Ureter (tissue), 1 donor: ENCODE measurements around the gene KCNQ1. TPM values are rescaled to one million over a fixed set of nuclear protein-coding genes. Genes with fewer than 3 reads are reported as not detected.

ENCODE experiments used
- DNase-seq: peaks from one replicate; pipeline ENCODE4 v3.0.0-alpha.2; 2020; ENCODE audit warnings: low spot score
- total RNA-seq: library from RNA; stranded (reverse); gene quantifications from one replicate; pipeline ENCODE4 v1.2.4, GENCODE V29; 2023
- donor health status: DM: yes; HTN: yes; CAD: no.

Gene KCNQ1
- total RNA-seq, 1 donor from 2014 or later, result 63.0 TPM

GRCh38 chr11:2662024-2662312 lies 217.2 kb downstream of the KCNQ1 start:
- DNase-seq, result no peak

- DNase-seq, result no peak
Observed at GRCh38 chr11:2662430-2663299, 217.9 kb downstream of the KCNQ1 start.

GRCh38 chr11:2663506-2663905 lies 218.7 kb downstream of the KCNQ1 start:
- DNase-seq, result no peak

- no peak for DNase-seq
Observed at GRCh38 chr11:2663915-2664314, 219.1 kb downstream of the KCNQ1 start.

- DNase-seq, result no peak
Observed at GRCh38 chr11:2664376-2664775, 219.6 kb downstream of the KCNQ1 start.

DNA sequence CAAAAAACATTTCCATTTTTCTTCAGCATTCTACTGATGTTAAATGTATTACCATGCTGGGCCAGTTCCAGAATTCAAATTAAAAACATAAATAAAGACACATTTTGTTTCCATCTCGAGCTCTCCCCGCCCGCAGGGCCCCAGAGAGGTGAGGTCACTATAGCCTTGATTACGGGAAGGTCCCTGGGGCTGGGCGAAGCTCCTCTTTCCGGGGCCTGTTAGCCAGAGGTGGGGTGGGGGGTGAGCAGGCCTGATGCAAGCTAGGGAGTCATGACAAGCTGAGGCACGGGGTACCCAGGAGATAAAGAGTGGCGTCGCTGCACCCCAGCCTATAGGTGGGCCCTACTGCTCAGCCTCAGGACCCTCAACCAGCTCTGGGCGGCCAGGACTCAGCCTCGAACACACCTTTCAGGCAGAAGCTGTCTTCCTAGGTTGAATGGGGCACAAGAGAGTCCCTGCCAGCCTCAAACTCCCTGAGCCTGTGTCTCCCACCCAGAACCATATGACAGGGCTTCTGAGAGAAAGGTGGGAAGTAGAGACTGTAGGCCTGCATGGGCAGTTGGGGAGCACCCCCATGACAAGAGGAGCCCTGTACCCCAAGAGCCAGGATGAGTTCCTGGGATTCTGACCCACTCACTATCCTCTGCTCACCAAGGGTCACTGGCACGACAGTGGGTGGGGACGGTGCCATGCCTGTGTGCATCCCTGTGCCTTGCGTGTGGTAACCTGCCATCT lies 220.2 kb downstream of the KCNQ1 start:
- DNase-seq, result no peak

DNA sequence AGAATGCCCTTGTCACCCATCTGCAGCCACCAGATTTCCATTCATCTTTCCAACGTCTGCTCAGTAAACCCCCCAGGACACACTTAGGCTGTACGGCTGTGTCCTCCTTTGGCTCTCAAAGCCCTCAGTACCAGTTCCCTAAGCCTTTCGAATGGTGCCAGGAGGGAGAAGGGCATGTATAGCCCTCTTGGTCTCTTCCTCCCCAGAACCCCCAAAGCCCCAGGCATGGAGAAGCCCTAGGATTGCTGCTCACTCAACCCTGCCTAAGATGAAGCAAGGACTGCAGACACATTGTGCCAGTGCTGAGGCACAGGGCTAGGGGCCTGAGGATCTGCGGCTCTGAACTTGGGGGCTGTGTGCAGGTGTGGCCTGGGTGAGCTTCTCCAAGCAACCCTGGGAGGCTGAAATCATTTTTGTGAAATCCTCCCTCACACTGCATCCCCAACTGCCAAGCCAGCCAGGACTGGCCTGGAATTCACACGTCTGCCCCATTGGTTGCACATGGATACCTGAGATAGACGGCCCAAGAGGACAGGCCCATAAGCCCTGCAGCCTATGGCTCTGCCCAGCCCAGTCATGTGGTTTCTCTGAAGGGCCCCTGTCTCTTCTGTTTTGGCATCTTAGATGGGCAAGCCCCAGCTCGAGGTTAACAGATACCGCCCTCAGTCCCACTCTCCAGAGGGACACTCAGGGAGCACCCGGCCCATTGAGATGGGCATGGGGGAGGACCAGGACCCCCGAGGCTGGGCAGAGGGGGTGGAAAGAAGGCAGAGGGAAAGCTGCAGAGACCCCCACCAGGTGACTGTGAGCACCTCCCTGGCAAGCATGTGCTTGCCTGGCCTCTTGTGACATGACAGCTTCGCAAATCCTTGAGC lies 221.0 kb downstream of the KCNQ1 start:
- no peak for DNase-seq

DNA sequence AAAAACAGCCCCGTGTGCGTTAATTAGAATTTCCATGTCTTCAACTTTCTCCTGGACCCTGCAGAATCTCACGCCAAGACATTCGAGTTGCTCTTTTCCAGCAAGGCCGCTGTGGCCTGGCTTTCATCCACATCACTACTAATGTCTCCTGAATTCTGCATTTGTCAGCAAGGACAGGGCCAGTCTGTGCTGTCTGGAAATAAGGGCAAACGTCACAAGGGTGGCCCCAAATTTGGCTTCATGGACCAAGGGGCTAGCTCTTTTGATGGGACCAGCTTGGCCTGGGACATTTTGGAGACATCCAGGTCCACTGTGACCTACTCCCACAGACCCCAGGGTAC lies 221.6 kb downstream of the KCNQ1 start:
- DNase-seq, result peak; percentile 37

- DNase-seq, result peak; percentile 35
Observed at GRCh38 chr11:2666828-2667570, 222.2 kb downstream of the KCNQ1 start.

DNA sequence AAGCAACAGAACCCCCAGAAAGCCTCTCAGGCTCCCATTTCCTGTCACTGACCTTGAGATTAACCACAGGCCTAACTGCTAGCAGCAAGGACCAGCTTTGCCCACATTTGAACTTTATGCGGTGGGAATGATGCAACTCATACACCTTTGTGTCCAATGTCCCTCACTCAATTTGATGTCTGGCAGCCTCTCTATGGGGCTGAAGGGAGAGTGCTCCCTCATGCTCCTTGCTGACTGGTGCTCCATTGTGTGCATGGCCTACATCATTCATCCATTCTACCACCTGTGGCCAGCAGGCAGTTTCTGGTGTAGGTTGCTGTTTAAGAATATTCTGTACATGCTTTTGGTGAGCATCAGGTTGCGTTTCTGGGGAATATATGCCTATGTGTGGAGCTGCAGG lies 223.1 kb downstream of the KCNQ1 start:
- no peak for DNase-seq

DNA sequence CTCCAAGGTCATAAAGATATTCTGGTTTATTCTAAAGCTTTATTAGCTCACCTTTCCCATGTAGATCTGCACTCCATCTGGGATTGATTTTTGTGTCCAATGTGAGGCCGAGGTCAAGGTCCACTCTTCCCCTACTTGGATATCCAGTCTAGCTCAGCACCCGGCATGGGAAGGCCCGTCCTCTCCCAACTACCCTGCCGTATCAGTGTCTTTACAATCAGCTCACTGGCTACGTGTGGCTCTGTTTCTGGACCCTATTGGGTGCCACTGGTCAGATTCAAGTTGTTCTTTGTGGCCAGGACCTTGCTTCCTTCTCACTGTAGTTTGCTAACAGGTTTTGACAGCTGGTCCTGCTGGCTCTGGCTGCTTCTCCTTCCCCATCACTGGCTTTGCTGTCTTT lies 224.1 kb downstream of the KCNQ1 start:
- DNase-seq, result no peak

- DNase-seq, result no peak
Observed at GRCh38 chr11:2669634-2670469, 225.0 kb downstream of the KCNQ1 start.

DNA sequence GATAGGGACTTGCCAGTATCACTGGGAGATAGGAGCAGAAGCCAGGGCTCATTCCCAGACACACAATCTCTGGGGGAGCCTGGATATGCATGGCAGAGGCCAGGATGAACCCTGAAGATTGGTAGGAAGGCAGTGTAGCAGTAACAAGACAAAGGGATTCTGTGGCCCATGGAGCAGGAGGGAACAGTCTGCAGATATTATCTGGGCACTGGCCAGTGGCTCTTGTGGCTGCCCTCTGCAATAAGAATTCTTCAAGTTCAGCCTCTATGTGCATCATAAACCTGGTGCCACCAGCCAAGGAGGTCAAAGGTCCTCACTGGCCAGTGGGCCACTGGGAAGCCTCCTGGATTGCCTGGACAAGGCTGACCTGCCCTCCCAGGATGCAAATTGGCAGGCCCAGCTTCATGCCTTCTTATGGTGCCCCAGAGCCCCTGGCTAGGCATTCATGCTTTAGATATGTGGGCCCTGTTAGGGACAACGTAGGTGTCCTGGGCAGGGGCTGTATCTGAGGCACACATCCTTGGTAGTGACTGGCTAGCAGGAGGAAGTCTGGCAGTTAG lies 225.8 kb downstream of the KCNQ1 start:
- DNase-seq, result no peak

GRCh38 chr11:2671748-2672147 lies 226.9 kb downstream of the KCNQ1 start:
- DNase-seq, result no peak

GRCh38 chr11:2672553-2673249 lies 227.9 kb downstream of the KCNQ1 start:
- DNase-seq, result no peak

GRCh38 chr11:2673250-2673610 lies 228.4 kb downstream of the KCNQ1 start:
- no peak for DNase-seq

GRCh38 chr11:2673871-2674471 lies 229.2 kb downstream of the KCNQ1 start:
- DNase-seq, result no peak

- peak; percentile 28 for DNase-seq
Observed at GRCh38 chr11:2674658-2675131, 229.9 kb downstream of the KCNQ1 start.

DNA sequence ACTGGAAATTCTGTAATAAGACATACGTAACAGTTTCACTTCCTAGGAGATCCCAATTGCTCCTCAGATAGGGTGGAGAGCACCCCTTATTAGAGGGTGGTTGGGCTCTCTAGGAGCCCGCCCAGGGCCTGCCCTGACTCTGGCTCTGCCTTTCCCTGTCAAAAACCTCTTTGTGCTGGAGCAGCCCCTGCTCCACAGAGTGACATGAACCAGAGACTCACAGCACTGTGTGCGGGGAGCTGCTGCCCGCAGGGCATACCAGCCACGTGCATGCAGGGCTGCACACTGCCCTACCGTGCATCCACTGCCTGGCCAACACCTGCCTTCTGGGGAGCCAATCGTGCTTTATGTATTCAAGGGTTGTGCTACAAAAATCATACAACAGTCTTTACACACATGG lies 230.7 kb downstream of the KCNQ1 start:
- no peak for DNase-seq
